GM18499 (cell line): ENCODE data around the gene IL17RD.

Experiments
- ATAC-seq: cut with Tn5 transposase; IDR thresholded peaks from one replicate; pipeline ENCODE4 v1.9.1; 2021; ENCODE audit warnings: moderate number of reproducible peaks; ENCODE audit not compliant: insufficient read depth, unreplicated experiment

IL17RD gene

DNA sequence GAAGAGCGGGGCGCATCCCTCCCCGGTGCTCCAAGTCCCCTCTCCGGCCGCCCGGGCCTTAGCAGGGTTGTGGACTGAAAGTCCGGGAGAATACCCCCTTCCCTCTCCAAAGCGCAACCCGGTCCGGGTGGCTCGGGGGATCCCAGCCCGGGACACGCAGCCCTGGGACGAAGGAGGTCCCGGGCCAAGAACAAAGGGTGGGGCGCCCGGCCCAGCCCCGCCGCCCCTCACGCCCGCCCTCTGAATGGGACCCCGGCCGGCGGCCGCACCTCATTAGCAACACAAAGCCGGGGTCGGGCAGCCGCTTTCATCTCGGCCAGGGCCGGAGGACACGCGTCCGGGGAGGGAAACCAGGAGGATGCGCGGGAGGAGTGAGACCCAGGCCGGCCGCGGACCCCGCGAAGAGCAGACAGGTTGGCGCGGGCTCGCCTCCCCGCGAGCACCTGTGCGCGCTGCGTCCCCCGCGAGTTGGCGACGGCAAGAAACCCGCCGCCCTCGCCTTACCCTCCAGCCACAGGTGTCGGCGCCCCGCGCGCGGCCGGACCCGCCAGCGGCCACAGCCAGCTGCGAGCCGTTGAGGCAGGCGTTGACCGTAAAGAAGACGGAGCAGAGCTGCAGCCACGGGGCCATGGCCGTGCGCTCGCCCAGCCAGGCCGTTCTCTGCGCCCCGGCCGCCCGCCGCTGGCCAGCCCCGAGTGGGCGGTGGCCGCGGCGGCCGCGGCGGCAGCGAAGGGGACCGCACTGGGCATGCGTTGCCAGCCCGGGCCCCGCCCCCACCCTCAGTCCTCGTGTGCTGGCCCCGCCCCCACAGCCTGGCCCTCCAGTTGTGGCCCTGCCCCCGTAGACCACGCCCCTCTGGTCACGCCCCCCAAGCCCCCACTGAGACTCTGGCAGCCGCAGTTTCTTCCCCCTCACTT is at the start of gene IL17RD:
TSS of gene IL17RD (minus strand) at position 697 of the 917 bp plus-strand sequence. CDS start at position 630, 67 bp downstream.
- ATAC-seq: no peak

DNA sequence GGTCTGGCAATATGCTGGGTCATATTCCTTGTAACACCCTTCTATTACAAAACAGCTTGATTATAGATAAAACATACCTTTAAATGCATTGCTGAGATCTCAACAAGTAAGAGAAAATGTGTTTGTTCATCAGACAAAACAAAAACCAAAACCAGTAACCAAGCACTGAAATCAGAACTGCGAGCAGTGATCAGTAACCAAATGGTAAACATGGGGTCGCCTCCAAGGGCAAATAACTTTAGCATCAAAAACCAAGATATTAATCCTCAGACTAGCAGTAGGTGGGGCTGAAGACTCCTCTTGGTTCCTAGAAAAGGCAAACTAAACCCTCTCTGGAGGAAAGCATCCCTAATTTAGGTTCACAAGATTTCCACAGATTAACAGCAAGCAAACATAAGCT is 41.3 kb upstream of the IL17RD start:
- ATAC-seq: no peak

DNA sequence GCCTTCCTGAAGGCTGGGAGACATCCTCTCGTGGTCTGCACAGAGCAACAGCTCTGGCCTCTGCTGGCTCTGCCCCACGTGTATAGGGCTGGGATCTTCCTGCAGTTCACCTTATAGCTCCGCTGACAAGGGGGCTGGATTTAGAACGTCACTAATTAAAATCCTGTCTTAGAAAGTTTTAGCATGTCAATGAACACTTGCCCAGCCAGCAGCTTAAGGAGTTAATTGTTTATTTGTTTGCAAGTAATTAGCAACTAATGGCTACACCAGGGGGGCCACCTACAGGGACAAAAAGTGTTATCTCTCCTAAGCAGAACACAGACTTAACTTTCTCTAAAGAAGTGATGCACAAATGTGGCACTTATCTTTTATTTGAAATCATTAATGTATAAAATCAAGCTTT is 34.7 kb upstream of the IL17RD start, which contains the start of gene HESX1:
TSS of gene HESX1 (minus strand) at position 84 of the 403 bp plus-strand sequence. CDS start at position 24, 60 bp downstream.
- no peak for ATAC-seq

DNA sequence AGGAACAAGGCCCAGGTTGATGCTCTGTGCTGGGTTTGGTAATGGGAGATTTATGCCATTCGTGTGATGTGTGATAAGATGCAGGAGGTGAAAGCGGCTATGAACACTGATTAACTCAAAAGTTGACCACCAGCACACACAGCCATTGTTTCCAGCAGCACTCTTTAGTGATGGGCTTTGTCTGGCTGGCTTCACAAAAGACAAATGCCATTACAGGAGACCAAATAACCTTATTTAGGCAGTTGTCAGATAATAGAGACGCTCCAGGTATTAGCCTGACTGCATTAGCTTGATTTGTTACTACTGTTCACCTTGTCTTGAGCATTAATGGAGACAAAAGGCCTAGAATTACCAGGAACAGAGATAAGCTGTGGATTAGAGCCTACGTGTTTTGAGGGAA is 29.5 kb upstream of the IL17RD start:
- ATAC-seq: no peak

DNA sequence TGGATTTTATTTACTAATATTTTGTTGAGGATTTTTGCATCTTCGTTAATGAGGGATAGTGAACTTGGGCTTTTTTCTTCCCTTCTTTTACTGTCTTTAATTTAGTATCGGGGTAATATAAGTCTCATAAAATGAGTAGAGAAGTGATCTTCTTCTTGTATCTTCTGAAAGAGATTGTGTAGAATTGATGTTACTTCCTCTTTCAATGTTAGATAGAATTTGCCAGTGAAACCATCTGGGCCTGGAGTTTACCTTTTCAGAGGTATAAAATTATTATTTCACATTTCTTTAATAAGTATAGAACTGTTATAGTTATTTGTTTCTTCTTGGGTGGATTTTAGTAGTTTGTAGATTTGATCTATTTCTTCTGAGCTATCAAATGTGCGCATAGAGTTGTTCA is 26.9 kb upstream of the IL17RD start:
- no peak for ATAC-seq

DNA sequence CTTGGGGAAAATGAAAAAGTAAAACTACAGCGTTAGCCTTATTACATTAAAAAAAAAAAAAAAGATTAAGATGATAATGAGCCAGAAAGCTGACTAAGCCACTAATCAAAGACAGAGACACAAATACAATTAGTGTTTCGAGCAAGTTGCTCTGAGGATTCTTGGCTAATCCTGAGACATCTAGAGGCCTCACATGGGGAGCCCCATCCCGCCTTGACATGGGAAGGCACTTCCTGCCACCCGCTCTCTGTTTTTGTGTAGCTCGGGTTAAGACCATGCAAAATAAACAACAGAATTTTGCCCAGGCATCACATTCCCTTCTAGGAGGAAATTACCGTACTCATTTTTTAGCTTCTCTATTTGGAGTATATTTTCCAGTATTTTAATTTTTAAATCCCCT is 19.4 kb upstream of the IL17RD start:
- ATAC-seq: no peak

DNA sequence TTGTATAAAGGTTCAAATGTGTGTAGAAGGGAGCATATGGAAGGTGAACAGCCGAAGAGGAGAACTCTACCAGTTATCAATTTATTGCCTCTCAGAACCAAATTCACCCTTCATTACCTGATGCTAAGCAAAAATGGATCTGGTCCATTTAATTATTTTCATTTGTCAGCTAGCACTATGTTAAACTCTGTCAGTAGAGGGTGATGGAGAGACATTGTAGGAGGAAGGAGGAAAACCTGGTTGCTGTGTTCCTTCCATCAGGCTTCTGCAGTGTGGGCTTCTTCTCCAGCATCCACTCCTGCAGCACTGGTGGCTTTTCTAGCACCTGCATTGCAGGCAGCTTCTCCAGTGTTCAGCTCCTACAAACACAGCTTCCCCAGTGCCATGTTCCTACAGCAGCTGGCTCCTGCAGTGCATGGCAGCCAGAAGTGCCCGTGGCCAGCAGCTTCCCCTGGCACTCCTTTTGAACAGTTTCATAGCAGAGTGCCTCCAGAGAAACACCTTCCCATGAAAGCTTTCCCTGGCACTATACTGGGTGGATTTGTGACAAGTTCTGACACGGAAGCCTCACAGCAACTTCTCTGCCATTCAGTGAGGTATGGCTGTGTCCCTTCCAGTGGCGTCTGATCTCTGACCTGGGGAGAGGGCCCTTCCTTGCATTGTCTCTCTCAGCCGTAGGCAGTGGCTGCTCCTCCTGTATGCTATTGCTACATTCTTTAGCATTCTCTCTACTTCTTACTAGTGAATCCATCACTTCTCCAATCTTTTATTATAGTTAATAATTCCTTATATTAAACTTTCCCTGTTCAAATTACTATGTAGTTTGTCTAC is 14.6 kb upstream of the IL17RD start:
- no peak for ATAC-seq

DNA sequence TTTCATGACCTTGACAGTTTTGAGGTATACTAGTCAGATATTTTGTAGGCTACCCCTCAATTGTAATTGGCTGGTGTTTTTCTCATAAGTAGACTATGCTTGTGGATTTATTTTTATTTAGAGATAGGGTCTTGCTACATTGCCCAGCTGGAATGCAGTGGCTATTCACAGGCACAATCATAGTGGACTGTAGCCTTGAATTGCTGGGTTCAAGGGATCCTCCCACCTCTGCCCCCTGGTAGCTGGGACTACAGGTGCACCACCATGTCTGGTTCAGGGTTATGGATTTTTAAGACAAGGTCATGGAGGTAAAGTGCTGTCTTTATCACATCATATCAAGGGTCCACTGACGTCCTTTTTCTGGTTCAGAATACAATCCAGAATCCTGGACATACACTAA is 10.9 kb upstream of the IL17RD start:
- ATAC-seq: no peak

DNA sequence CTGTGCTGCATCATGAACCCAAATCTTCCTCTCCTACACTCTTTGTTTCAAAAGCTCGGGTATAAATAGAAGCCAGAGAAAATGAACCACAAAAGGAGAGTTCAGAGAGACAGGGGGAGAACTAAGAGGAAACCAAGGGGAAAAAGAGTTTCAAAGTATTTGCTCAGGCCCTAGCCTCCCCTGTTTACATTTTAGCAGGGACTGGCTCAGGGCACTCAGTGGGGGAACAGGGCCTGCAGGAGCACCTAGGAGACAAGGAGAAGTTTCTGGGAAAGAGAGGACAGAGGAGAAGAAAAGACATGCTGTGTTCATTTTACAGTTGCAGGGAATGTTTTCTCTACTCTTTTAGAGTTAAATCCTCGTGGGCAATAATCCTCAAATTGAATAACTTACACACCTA is 8.5 kb upstream of the IL17RD start:
- ATAC-seq: no peak

DNA sequence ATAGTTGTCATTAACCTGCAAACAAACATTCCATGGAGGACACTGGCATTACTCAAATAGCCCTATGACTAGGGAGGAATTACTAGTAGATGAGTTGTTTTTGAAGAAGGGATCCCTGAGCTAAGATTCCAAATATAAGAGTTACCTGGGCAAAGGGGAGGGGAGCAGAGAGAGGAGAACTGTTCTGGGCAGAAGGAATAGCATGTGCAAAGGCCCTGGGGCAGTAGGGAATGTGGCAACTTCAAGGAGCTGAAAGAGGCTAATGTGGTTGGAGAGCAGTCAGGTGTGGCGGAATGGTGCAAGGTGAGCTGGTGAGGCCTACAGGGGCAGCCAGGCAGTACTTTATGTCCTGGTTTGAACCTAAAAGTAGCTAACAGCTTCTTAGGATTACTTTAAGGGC is 5.8 kb upstream of the IL17RD start:
- ATAC-seq: no peak

DNA sequence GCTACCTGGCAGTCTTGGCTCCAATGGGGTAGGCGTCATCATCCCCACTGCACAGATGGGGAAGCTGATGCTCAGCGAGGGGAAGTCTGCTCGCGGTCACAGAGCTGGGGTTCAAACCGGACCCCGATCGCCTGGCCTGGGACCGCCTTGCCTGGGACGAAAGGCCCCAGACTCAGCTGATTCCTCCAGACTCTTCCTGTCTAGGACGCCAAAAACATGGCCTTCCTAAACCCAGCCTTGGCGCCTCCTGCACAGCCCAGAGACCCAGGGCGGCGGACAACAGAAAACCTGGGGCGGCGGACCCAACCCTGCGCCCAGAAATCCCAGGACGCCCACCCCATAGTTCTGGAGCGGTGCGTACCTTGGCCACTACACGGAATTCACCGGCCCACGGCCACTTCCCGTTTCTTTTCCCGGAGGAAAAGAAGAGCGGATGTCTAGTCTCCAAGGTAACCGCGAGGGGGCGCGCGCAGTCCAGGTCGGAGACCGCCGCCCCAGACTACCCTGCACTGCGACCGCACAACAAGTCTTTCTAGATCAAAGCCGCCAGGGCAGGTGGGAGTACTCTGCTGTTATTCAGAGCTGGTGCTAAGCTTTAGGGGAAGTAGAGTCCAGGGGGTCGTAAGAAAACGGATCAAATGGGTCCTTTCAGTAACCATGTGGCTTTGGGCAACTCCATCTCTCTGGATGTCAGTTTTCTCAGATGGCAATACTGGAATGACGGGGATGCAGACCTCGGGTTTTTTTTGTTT is 4.9 kb upstream of the IL17RD start:
- no peak for ATAC-seq

DNA sequence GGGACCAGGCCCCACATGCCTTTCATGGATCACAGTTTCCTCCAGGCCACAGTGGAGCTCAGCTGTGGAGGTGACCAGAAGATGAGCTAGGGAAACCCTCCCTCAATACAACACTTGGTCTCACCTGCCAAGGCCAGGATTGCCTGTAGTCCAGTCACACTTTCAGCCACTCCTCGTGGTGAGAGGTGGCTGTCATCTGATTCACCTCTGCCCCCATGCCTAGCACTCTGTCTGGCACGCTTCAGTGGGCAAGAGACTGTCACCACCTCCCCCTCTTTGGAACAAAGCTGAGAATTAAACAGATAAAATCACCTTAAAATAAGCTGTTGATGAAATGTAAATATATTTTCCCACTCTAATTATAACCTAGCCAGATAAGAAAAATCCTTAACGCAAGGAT is 4.0 kb upstream of the IL17RD start:
- no peak for ATAC-seq

DNA sequence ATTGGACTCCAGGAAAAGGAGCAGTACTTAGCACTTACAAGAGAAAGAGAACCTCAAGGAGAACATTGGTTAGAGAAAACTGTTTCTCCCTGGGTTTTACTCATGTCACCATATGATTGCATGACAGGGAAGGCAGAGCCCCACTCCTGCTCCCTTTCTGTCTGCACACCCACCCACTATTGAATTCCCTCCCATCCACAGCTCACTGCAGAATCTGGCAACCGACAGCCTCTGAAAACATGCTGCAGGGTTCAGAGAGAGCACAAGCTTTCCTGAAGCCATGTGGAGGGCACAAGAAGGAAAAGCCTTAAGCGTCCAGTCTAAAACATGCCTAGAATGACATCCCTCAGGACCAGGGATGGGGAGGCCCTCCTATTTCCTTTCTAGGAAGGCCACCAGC is 3.0 kb upstream of the IL17RD start:
- ATAC-seq: no peak

DNA sequence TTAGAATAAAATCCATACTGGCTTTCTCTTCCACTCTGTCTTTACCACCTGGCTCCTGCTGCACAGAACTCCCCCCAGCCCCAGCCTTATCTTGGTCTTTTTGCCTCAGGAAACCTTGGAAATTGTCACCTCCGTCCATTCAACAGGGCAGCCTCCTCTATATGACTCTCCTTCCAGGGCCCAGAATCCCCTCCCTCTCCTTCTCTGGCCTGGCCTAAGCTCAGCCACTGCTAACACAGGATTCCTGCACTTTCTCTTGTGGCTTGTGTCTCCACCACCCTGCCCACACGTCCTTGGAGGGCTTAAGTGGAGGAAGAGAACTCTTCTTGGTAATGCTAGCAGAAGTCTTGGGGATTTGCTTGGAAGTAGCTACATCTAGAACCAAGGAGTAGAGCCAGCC is 1.5 kb upstream of the IL17RD start:
- no peak for ATAC-seq

DNA sequence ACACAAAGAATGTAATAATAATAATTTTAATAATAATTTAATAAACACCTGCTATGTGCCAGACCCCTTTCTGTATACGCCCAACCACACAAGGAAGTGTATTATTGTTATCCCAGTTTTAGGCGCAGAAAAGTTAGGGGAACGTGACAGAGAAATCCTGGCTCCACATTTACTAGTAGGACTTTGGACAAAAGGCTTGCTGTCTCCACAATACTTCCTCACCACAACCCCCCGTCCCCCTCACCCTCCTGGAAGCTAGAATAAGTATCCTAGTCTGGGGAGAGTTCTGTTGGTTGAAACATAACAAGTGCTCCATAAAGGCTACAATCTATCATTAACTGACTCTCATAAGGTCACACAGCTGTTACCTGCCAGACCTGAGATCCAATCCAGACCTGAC is 488 bp upstream of the IL17RD start:
- no peak for ATAC-seq

DNA sequence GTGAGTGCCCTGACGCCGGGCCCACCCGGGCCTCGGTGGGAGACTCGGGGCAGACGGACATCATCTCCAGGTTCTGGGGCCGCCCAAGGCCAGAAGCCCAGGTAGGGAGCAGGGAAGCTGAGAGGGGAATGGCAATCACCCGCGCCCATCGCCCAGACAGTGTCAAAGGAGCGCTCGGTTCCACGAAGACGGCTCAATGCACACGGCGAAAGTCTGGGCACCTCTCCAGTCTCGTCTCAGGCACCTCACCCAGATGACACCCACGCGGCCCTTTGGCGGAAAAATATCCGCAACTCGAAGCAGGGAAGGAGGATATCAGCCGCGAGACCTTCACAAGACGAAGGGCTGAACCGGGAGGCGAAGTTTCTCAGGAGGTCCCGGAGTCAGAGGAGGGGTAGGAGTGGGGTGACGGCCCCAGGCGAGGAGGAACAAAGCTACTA is 916 bp downstream of the IL17RD start:
- no peak for ATAC-seq

DNA sequence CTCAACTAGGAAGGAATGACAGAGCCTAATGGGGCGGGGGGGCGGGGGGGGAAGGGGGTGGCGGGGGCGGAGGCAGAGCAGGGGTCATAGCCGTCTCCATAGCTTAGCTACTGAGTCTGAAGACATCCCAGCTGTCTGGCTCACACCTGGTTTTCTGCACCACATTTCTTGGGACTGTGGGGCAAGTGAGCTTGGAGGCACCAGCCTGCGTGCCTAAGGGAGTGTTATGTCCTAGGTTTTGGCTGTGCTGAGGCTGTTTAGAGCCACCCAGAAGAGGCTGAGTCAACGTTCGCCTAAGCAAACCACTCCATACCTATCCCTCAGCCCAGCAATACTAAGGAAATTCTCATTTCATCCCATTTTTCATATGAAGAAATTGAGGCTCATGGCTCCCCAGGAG is 1.4 kb downstream of the IL17RD start:
- ATAC-seq: no peak

DNA sequence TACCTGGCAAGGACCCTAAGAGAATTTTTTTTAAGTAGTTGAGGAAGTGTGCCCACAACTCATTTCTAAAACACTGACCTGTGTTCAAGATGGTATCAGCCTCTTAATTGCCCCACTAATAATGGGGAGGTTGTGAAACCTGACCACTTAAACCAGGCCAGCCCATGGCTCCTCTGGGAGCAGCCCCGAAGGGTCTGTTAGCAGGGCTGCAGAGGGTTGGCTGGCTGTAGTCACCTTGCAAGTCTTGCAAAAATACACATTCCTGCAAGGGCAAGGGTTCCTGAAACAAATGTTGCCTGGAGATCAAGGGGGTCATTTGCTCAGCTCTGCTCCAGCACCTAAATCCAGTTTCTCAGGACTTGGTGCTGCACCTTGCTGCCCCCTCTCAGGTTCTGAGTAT is 3.2 kb downstream of the IL17RD start:
- ATAC-seq: no peak

DNA sequence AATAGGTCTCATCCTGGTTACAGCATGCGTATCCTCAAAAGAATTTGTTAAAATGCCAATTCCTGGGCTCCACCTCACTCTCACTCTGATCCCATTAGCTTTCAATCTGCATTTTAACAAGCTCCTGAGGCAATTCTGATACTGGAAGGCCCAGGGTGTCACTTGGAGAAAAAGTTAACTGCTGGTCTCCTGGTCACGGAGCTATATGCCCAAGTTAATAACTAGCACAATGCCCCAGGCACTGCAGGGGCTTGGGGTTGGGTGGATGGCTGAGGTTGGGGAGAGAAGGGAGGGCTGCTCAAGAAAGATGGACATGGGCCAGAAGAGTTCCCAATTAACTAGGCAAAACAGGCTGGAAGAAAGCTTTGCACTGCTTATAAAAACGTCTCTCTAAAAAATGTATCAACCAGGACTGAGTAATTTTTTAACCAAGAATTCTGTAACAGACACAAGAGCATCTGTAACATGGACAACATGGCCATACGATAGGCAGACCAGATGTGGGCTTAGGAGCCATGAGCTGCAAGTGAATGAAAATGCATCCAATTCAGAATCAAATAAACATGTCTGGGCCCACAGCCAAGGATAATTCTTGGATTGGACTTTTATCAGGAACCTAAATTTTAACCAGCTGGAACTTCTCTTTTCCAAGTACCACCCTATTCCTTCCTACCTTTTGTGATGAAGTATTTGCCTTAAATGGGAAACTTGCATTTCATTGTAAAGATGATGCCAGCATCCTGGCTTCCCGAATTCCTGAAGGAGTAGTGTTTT is 4.2 kb downstream of the IL17RD start:
- no peak for ATAC-seq
